Measurements from ENCODE around the gene DCPS.
A peak's percentile ranks its signal among the peaks of the same experiment; 100 is the strongest.
"Not testable (repeated sequence)": the region's sequence is repeated elsewhere in the genome, so short reads cannot be mapped to it uniquely, and the experiment has no call there.

The DCPS gene

GRCh38 chr11:126339073-126339862 is 35.4 kb downstream of the DCPS start:
- no peak overlapping the region for H3K4me3 ChIP-seq (ENCODE audit: low read length)
- no peaks in the 10 kb centered on the region for H3K9me3 ChIP-seq (replicated peaks; ENCODE audit: low read length)
- peaks cover 22% of the 10 kb centered on the region for H3K4me1 ChIP-seq (ENCODE audit: control insufficient read depth, insufficient read depth, low read length)
- no peaks in the 10 kb centered on the region for H3K27me3 ChIP-seq (ENCODE audit: control insufficient read depth, insufficient read depth, low read length)
- H3K36me3 ChIP-seq (ENCODE audit: insufficient read depth, low read length): peaks cover 17% of the 10 kb centered on the region
- H3K9ac ChIP-seq (ENCODE audit: low read depth, low read length): no peak overlapping the region
- no peak overlapping the region for H3K4me2 ChIP-seq (ENCODE audit: low read length)

- Histone ChIP-seq H3K4me1 (ENCODE audit: control insufficient read depth, insufficient read depth, low read length) (peaks cover 16% of the 10 kb centered on the region), H3K4me3 (ENCODE audit: low read length) (no peak overlapping the region), H3K27me3 (ENCODE audit: control insufficient read depth, insufficient read depth, low read length) (no peaks in the 10 kb centered on the region), H3K36me3 (ENCODE audit: insufficient read depth, low read length) (peaks cover 17% of the 10 kb centered on the region), H3K9ac (ENCODE audit: low read depth, low read length) (no peak overlapping the region), H3K4me2 (ENCODE audit: low read length) (no peak overlapping the region), H3K9me3 (replicated peaks; ENCODE audit: low read length) (no peaks in the 10 kb centered on the region)
Measured at GRCh38 chr11:126339863-126340434, 36.1 kb downstream of the DCPS start.

GRCh38 chr11:126340960-126341606 is 37.2 kb downstream of the DCPS start:
- Histone ChIP-seq H3K9me3 (replicated peaks; ENCODE audit: low read length) (no peaks in the 10 kb centered on the region), H3K4me2 (ENCODE audit: low read length) (no peak overlapping the region), H3K36me3 (ENCODE audit: insufficient read depth, low read length) (peaks cover 17% of the 10 kb centered on the region), H3K4me1 (ENCODE audit: control insufficient read depth, insufficient read depth, low read length) (peaks cover 16% of the 10 kb centered on the region), H3K4me3 (ENCODE audit: low read length) (no peak overlapping the region), H3K27me3 (ENCODE audit: control insufficient read depth, insufficient read depth, low read length) (no peaks in the 10 kb centered on the region), H3K9ac (ENCODE audit: low read depth, low read length) (no peak overlapping the region)

- no peaks in the 10 kb centered on the region for H3K27me3 ChIP-seq (ENCODE audit: control insufficient read depth, insufficient read depth, low read length)
- H3K4me3 ChIP-seq (ENCODE audit: low read length): no peak overlapping the region
- no peak overlapping the region for H3K9ac ChIP-seq (ENCODE audit: low read depth, low read length)
- H3K9me3 ChIP-seq (replicated peaks; ENCODE audit: low read length): no peaks in the 10 kb centered on the region
- peaks cover 16% of the 10 kb centered on the region for H3K4me1 ChIP-seq (ENCODE audit: control insufficient read depth, insufficient read depth, low read length)
- H3K36me3 ChIP-seq (ENCODE audit: insufficient read depth, low read length): peaks cover 17% of the 10 kb centered on the region
- H3K4me2 ChIP-seq (ENCODE audit: low read length): peak overlapping the region; percentile 20
Measured at GRCh38 chr11:126341760-126342161, 37.9 kb downstream of the DCPS start.

- no peak overlapping the region for H3K9ac ChIP-seq (ENCODE audit: low read depth, low read length)
- H3K9me3 ChIP-seq (replicated peaks; ENCODE audit: low read length): no peaks in the 10 kb centered on the region
- no peak overlapping the region for H3K4me2 ChIP-seq (ENCODE audit: low read length)
- H3K36me3 ChIP-seq (ENCODE audit: insufficient read depth, low read length): peaks cover 21% of the 10 kb centered on the region
- no peaks in the 10 kb centered on the region for H3K27me3 ChIP-seq (ENCODE audit: control insufficient read depth, insufficient read depth, low read length)
- H3K4me3 ChIP-seq (ENCODE audit: low read length): no peak overlapping the region
- peaks cover 16% of the 10 kb centered on the region for H3K4me1 ChIP-seq (ENCODE audit: control insufficient read depth, insufficient read depth, low read length)
Measured at GRCh38 chr11:126343051-126343450, 39.2 kb downstream of the DCPS start.

GRCh38 chr11:126344141-126345080 is 40.6 kb downstream of the DCPS start:
- peaks cover 12% of the 10 kb centered on the region for H3K36me3 ChIP-seq (ENCODE audit: insufficient read depth, low read length)
- no peak overlapping the region for H3K4me3 ChIP-seq (ENCODE audit: low read length)
- no peaks in the 10 kb centered on the region for H3K27me3 ChIP-seq (ENCODE audit: control insufficient read depth, insufficient read depth, low read length)
- no peaks in the 10 kb centered on the region for H3K9me3 ChIP-seq (replicated peaks; ENCODE audit: low read length)
- peaks cover 23% of the 10 kb centered on the region for H3K4me1 ChIP-seq (ENCODE audit: control insufficient read depth, insufficient read depth, low read length)
- H3K9ac ChIP-seq (ENCODE audit: low read depth, low read length): no peak overlapping the region
- no peak overlapping the region for H3K4me2 ChIP-seq (ENCODE audit: low read length)

GRCh38 chr11:126345283-126345682 is 41.4 kb downstream of the DCPS start:
- Histone ChIP-seq H3K9me3 (replicated peaks; ENCODE audit: low read length) (no peaks in the 10 kb centered on the region), H3K4me2 (ENCODE audit: low read length) (no peak overlapping the region), H3K27me3 (ENCODE audit: control insufficient read depth, insufficient read depth, low read length) (no peaks in the 10 kb centered on the region), H3K36me3 (ENCODE audit: insufficient read depth, low read length) (peaks cover 12% of the 10 kb centered on the region), H3K4me1 (ENCODE audit: control insufficient read depth, insufficient read depth, low read length) (peaks cover 23% of the 10 kb centered on the region), H3K9ac (ENCODE audit: low read depth, low read length) (no peak overlapping the region), H3K4me3 (ENCODE audit: low read length) (no peak overlapping the region)

GRCh38 chr11:126345759-126346585 is 42.1 kb downstream of the DCPS start:
- peaks cover 17% of the 10 kb centered on the region for H3K36me3 ChIP-seq (ENCODE audit: insufficient read depth, low read length)
- H3K4me1 ChIP-seq (ENCODE audit: control insufficient read depth, insufficient read depth, low read length): peaks cover 23% of the 10 kb centered on the region
- H3K4me3 ChIP-seq (ENCODE audit: low read length): no peak overlapping the region
- no peak overlapping the region for H3K4me2 ChIP-seq (ENCODE audit: low read length)
- no peak overlapping the region for H3K9ac ChIP-seq (ENCODE audit: low read depth, low read length)
- no peaks in the 10 kb centered on the region for H3K27me3 ChIP-seq (ENCODE audit: control insufficient read depth, insufficient read depth, low read length)
- no peaks in the 10 kb centered on the region for H3K9me3 ChIP-seq (replicated peaks; ENCODE audit: low read length)

- Histone ChIP-seq H3K27me3 (ENCODE audit: control insufficient read depth, insufficient read depth, low read length) (no peaks in the 10 kb centered on the region), H3K4me2 (ENCODE audit: low read length) (no peak overlapping the region), H3K4me3 (ENCODE audit: low read length) (no peak overlapping the region), H3K9me3 (replicated peaks; ENCODE audit: low read length) (no peaks in the 10 kb centered on the region), H3K9ac (ENCODE audit: low read depth, low read length) (no peak overlapping the region), H3K4me1 (ENCODE audit: control insufficient read depth, insufficient read depth, low read length) (peaks cover 17% of the 10 kb centered on the region), H3K36me3 (ENCODE audit: insufficient read depth, low read length) (peaks cover 21% of the 10 kb centered on the region)
Measured at GRCh38 chr11:126346586-126346940, 42.7 kb downstream of the DCPS start.

GRCh38 chr11:126346946-126347345 is 43.1 kb downstream of the DCPS start:
- H3K4me3 ChIP-seq (ENCODE audit: low read length); H3K9ac ChIP-seq (ENCODE audit: low read depth, low read length); H3K4me2 ChIP-seq (ENCODE audit: low read length); H3K27me3 ChIP-seq (ENCODE audit: control insufficient read depth, insufficient read depth, low read length); H3K9me3 ChIP-seq (replicated peaks; ENCODE audit: low read length): not testable (repeated sequence)
- Histone ChIP-seq H3K36me3 (ENCODE audit: insufficient read depth, low read length) (peaks cover 23% of the 10 kb centered on the region), H3K4me1 (ENCODE audit: control insufficient read depth, insufficient read depth, low read length) (peaks cover 13% of the 10 kb centered on the region)
